ENCODE data around the gene HMCN2. TPM values are rescaled to one million over a fixed set of nuclear protein-coding genes. Genes with fewer than 3 reads are reported as not detected.

The HMCN2 gene
- total and polyA plus RNA-seq, 2 donors (not counting 3 experiments of a cell fraction or from before 2014, with no cell fraction given): 0.04 to 0.24 TPM

- no peaks in the 10 kb centered on the region for H3K9me1 ChIP-seq (replicated peaks; ENCODE audit: control insufficient read depth, extremely low read depth, insufficient read depth, low read length)
- no peaks in the 10 kb centered on the region for H3K36me3 ChIP-seq (ENCODE audit: control insufficient read depth in 2 of 2, extremely low read depth in 1 of 2, insufficient read depth in 2 of 2, low read length in 2 of 2)
- no peak for FAIRE-seq
- ChIA-PET POLR2A (no interaction called here), CTCF (no interaction called here)
- H3K4me3 ChIP-seq (replicated peaks in 1 of 3; ENCODE audit: insufficient read depth in 1 of 3, low read depth in 1 of 3, low read length in 3 of 3): no peak overlapping the region
- TF ChIP-seq MYC (IDR thresholded peaks at IDR 0.05; ENCODE audit: low read depth, low read length) (no peak), CTCF (IDR thresholded peaks at IDR 0.05; ENCODE audit: extremely low read depth in 1 of 2, insufficient read depth in 1 of 2, low read depth in 1 of 2, low read length in 2 of 2) (no peak), MAX (IDR thresholded peaks at IDR 0.05; ENCODE audit: insufficient read depth, insufficient read length) (no peak), POLR2AphosphoS5 (IDR thresholded peaks at IDR 0.05; ENCODE audit: insufficient read depth, low read depth, low read length) (no peak), FOS (IDR thresholded peaks at IDR 0.05; ENCODE audit: borderline replicate concordance, insufficient read depth, low read length) (no peak), GATA2 (IDR thresholded peaks at IDR 0.05; ENCODE audit: insufficient read depth, insufficient read length, low read depth, low read length) (no peak), JUN (IDR thresholded peaks at IDR 0.05; ENCODE audit: borderline replicate concordance, insufficient read depth, insufficient read length, low read depth) (no peak)
- no TSS peak for BruUV-seq (replicated peaks)
- no peak for DNase-seq (ENCODE audit: low read depth, low spot score)
- H3K9ac ChIP-seq (replicated peaks; ENCODE audit: extremely low read depth, insufficient read depth, low read length): no peak overlapping the region
- H3K4me2 ChIP-seq (ENCODE audit: insufficient read depth, low read length): no peak overlapping the region
- H4K20me1 ChIP-seq (replicated peaks; ENCODE audit: control insufficient read depth, extremely low read depth, insufficient read depth, low read length): no peaks in the 10 kb centered on the region
- intact Hi-C loops (cut with micrococcal nuclease) (no loop called here), dilution Hi-C loops (cut with MboI; ENCODE audit: extremely low pct_ligation_motif_present, low sequenced_read_pairs) (no loop called here)
- no peaks in the 10 kb centered on the region for H3K9me3 ChIP-seq (replicated peaks; ENCODE audit: control insufficient read depth, insufficient read depth, low read length)
- H2AFZ ChIP-seq (ENCODE audit: low read depth, low read length): no peak overlapping the region
- no peaks in the 10 kb centered on the region for H3K27me3 ChIP-seq (ENCODE audit: control insufficient read depth in 2 of 2, insufficient read depth in 2 of 2, low read length in 2 of 2)
- no peaks in the 10 kb centered on the region for H3K4me1 ChIP-seq (ENCODE audit: control insufficient read depth, extremely low read depth, insufficient read depth, low read length)
- no peak overlapping the region for H3K27ac ChIP-seq (ENCODE audit: insufficient read depth, low read depth, low read length)
- H3K79me2 ChIP-seq (ENCODE audit: control insufficient read depth, insufficient read depth, low read length): no peaks in the 10 kb centered on the region
Observed at GRCh38 chr9:130383350-130383715, 117.8 kb downstream of the HMCN2 start.
